Kidney epithelial cell (primary cell): Measurements from ENCODE around the gene KISS1. TPM values are rescaled to one million over a fixed set of nuclear protein-coding genes. Genes with fewer than 3 reads are reported as not detected.

ENCODE experiments used
- DNase-seq: peaks from one replicate; pipeline ENCODE4 v3.0.0-alpha.2; 2010; ENCODE audit warnings: low read depth
- H3K27me3 ChIP-seq: 2 replicates; pipeline ENCODE4 v1.6.0; 2011; ENCODE audit warnings: low read length; ENCODE audit not compliant: control insufficient read depth, insufficient read depth
- H3K36me3 ChIP-seq: 2 replicates; pipeline ENCODE4 v1.5.1; 2011; ENCODE audit warnings: low read length; ENCODE audit not compliant: control insufficient read depth, insufficient read depth
- H3K4me3 ChIP-seq: 2 replicates; pipeline ENCODE4 v1.5.1; 2011; ENCODE audit warnings: low read depth, mild to moderate bottlenecking, control low read depth, low read length
- total RNA-seq: library from RNA; depleted of rRNA; stranded (reverse); fragments of >200 nt; gene quantifications from 2 replicates; pipeline ENCODE4 v1.2.3, GENCODE V29; 2015
- TF ChIP-seq, protein P1 (sequence below): IDR thresholded peaks from 2 replicates; pipeline ENCODE4 v1.5.1; 2011; ENCODE audit warnings: mild to moderate bottlenecking, moderate library complexity, low read length, control low read depth, inconsistent platforms; ENCODE audit not compliant: insufficient read depth, poor library complexity, severe bottlenecking

Gene KISS1
- total RNA-seq, 1 donor from 2014 or later: 3.9 TPM

DNA sequence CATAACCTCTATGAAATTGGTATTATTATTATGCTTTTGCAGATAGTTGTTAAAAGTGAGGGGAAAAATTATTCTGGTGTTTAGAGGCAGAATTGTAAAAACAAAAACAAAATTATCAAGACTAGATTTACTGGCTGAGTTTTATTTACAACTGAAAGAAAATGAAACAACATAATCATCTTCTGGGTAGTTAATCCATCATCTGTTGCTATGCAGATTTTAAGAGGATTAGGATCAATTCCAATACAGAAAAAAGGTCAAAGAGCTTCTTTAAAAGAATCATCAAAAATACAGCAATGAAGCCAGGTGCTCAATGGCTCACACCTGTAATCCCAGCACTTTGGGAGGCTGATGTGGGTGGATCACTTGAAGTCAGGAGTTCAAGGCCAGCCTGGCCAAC is 9.2 kb upstream of the KISS1 start:
- TF ChIP-seq, protein P1, sequence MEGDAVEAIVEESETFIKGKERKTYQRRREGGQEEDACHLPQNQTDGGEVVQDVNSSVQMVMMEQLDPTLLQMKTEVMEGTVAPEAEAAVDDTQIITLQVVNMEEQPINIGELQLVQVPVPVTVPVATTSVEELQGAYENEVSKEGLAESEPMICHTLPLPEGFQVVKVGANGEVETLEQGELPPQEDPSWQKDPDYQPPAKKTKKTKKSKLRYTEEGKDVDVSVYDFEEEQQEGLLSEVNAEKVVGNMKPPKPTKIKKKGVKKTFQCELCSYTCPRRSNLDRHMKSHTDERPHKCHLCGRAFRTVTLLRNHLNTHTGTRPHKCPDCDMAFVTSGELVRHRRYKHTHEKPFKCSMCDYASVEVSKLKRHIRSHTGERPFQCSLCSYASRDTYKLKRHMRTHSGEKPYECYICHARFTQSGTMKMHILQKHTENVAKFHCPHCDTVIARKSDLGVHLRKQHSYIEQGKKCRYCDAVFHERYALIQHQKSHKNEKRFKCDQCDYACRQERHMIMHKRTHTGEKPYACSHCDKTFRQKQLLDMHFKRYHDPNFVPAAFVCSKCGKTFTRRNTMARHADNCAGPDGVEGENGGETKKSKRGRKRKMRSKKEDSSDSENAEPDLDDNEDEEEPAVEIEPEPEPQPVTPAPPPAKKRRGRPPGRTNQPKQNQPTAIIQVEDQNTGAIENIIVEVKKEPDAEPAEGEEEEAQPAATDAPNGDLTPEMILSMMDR: no peak
- no peaks in the 10 kb centered on the region for H3K27me3 ChIP-seq
- DNase-seq: no peak

DNA sequence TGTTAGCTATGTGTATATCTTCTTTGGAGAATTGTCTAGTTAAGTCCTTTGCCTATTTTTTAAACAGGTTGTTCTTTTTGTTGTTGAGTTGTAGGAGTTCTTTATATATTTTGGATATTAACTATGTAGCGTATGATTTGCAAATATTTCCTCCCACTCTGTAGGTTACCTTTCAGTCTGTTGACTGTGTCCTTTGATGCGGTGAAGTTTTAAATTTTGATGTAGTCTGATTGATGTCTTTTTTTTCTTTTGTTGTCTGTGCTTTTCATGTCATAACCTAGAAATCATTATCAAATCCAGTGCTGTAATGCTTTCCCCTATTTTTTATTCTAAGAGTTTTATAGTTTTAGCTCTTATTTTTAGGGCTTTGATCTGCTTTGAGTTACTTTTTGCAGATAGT is 8.7 kb upstream of the KISS1 start:
- no peak for DNase-seq
- Histone ChIP-seq H3K27me3 (no peaks in the 10 kb centered on the region), H3K4me3 (no peak overlapping the region), H3K36me3 (no peaks in the 10 kb centered on the region)
- TF ChIP-seq, protein P1: no peak

More for the DNA sequence above, 9.2 kb upstream of the KISS1 start:
- Histone ChIP-seq H3K4me3 (no peak overlapping the region), H3K36me3 (no peaks in the 10 kb centered on the region)

DNA sequence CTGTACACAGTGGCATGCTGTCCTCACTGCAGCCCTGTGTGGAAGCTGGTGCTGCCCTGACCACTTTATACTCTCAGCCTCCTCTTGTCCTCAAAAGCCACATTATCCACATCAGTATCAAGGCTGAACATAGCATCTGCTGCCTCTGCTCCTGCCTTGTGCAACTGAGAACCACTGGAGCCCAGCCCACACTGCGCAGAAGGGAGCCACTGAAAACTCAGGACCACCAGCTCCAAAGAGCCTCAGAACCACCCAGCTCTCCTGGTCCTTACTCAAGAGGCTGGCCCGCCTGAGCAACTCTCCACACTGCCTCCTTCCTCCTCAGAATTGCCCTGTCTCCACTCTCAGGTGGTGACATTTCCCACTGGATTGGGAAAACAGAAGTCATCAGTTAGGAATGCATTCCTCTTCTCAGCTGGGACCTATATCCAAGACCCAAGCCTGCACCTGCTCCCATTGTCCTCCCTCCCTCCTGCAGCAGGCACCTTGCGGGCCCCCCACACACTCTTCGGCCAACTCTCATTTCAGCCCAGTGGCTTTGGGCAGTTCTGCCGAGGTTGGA is 7.0 kb upstream of the KISS1 start:
- no peaks in the 10 kb centered on the region for H3K36me3 ChIP-seq

DNA sequence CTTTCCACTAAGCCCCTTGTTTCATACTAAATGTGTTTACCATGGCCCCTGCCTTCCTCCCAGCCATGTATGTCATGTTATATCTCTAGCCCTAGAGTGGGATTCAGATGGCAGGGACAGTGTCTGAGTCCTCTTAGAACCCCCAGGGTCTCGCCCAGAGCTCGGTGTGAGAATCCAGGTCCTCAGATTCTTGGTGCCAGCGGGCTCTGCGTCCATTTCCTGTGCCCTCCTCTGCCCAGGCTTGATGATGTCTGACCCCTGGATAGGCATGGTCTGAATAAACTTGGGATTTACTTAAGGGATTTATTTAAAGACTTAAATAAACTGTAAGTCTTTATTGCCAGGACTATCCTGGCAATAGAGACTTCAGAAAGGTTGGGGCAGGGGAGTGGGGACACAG is 6.2 kb upstream of the KISS1 start:
- Histone ChIP-seq H3K27me3 (no peaks in the 10 kb centered on the region), H3K36me3 (no peaks in the 10 kb centered on the region), H3K4me3 (no peak overlapping the region)
- DNase-seq: no peak
- TF ChIP-seq, protein P1: no peak

More for the DNA sequence above, 7.0 kb upstream of the KISS1 start:
- TF ChIP-seq, protein P1: no peak
- Histone ChIP-seq H3K4me3 (no peak overlapping the region), H3K27me3 (no peaks in the 10 kb centered on the region)
- no peak for DNase-seq

DNA sequence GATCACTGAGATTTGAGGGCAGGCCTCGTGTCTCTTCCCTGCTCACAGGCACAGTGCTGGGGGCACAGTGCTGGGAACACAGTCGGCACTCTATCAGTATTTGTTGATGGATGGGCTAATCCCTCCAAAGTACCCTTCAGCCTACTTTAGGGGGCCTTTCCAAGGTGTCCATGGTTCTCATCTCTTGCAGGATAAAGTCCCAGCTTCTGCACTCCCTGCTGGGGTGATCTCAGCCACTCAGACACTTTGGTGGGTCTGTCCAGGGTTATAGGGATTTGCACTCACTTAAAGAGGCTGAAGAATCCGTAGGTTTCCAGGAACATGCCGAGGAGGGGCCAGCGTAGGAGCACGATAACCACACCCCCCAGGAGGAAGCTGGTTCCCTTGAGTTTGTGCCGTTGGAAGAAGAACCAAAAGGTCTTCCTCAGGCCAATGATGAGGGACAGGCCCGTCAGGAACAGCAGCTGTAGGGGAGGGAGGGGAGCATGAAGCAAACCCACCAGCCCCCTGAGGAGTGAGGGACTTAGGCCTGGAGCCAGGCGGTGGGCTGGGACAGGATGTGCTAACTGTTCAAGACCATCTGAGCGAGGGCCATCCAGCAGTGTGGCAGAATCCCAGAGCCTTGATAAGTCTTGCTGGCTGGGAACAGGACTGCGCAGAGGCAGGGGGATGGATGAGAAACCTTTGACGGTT is 5.2 kb upstream of the KISS1 start:
- TF ChIP-seq, protein P1: no peak
- Histone ChIP-seq H3K36me3 (no peaks in the 10 kb centered on the region), H3K4me3 (no peak overlapping the region), H3K27me3 (no peaks in the 10 kb centered on the region)
- DNase-seq: no peak

DNA sequence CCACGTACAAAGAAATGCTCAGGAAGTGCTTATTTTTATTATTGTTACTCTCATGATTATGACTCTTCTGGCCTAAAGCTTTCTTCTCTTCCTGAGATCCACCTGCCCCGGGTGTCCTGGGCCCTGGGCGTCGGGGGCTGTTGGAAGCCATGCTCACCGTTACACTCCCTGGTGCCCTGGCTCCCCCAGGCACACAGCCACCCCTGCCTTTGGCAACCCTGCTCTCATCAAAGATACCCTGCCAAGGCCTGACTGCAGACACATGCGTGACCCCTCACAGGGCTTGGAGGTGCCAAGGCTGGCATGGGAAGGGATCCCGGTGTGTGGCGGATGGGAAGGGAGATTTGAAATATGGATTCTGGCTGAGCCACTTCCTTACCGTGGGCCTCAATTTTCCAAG is 3.3 kb upstream of the KISS1 start:
- DNase-seq: no peak
- TF ChIP-seq, protein P1: no peak
- H3K36me3 ChIP-seq: no peaks in the 10 kb centered on the region
- no peak overlapping the region for H3K4me3 ChIP-seq
- no peaks in the 10 kb centered on the region for H3K27me3 ChIP-seq
